ENCODE measurements around the gene SMIM13.

DNA sequence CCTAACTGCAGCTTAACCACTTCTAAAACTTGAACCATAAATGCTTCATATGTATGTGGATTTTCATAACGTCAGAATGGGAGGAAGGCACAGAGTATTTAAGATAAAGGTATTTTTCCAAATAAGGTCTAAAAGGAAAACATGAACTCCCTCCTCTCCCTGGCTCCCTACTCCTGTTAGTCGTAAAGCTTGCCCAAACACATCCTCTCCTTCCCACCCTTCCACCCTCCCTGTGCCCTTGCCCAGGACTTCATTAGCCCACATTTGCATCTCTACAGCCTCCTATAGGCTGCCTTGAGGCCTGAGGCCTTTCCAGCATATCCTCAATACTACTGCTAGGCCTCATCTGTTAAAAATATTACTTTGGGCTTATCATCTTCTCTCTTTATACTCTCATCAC lies 17.1 kb upstream of the SMIM13 start:
- TF ChIP-seq, protein P1, sequence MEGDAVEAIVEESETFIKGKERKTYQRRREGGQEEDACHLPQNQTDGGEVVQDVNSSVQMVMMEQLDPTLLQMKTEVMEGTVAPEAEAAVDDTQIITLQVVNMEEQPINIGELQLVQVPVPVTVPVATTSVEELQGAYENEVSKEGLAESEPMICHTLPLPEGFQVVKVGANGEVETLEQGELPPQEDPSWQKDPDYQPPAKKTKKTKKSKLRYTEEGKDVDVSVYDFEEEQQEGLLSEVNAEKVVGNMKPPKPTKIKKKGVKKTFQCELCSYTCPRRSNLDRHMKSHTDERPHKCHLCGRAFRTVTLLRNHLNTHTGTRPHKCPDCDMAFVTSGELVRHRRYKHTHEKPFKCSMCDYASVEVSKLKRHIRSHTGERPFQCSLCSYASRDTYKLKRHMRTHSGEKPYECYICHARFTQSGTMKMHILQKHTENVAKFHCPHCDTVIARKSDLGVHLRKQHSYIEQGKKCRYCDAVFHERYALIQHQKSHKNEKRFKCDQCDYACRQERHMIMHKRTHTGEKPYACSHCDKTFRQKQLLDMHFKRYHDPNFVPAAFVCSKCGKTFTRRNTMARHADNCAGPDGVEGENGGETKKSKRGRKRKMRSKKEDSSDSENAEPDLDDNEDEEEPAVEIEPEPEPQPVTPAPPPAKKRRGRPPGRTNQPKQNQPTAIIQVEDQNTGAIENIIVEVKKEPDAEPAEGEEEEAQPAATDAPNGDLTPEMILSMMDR (IDR thresholded peaks at IDR 0.05; ENCODE audit: insufficient read depth, low read length, poor library complexity, severe bottlenecking), result no peak
- TF ChIP-seq EZH2phosphoT487 (conservative IDR thresholded peaks at IDR 0.05; ENCODE audit: low read length), result no peak

Data from SU-DHL-6 (cell line).